ENCODE results near the gene APBB2. TPM values are rescaled to one million over a fixed set of nuclear protein-coding genes. Genes with fewer than 3 reads are reported as not detected.
"Not testable (repeated sequence)": the region's sequence is repeated elsewhere in the genome, so short reads cannot be mapped to it uniquely, and the experiment has no call there.

Gene APBB2
- total RNA-seq, 3 donors from 2014 or later: 1.1 to 2.2 (median 1.2) TPM

DNA sequence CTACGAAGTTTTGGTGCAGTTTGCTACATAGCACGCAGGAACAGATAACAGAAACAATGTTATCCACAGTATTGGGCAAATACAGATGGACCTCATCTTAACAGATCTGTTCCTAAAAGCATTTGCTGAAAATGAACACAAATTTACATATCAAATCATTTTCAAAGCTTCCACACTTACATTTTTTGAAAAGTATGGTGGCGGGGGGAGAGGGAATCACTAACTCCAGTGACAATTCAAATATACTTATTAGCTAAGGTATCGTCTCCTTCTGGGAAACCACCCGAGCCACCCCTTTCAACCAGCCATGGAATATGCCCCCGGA, 289.6 kb downstream of the APBB2 start:
- Mint-ChIP-seq H3K4me1 (ENCODE audit: low read depth) (peaks cover 12% of the 10 kb centered on the region), H3K9me3 (peaks cover 5% of the 10 kb centered on the region), H3K27me3 (ENCODE audit: low read depth) (peaks cover 25% of the 10 kb centered on the region), H3K4me3 (no peak overlapping the region), H3K36me3 (ENCODE audit: insufficient read depth) (no peaks in the 10 kb centered on the region)
- ATAC-seq (no peak), DNase-seq (no peak)

DNA sequence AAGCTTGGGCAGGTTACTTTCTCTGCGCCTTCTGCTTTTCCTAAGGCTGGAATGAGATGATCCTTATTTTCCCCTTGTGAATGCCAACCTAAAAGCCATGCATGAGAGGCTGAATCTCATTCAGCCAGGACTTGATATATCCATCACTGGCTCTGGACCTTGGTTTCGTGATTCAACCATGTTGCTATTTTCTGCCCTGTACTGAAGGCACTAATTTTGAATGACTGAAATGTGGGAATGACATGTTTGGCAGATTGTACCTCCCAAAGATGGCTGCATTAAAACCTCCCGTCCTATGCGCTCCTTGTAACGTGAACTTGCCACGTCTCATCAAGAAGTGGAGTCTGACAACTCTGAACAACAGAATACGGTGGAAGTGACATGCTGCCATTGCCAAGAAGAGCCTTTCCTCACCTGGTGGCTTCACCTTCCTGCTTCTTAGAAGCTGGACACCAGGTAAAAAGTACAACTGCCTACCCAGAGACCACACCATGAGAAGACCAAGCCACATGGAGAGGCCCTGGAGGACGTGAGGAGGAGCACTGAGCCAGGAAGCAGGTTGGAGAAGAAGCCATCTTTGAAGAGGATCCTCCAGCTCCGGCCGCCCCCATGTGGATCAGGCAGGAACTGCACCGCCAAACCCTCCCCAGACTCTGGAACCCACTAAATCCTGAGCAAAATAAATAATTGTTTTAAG, 290.1 kb downstream of the APBB2 start:
- Mint-ChIP-seq H3K36me3 (ENCODE audit: insufficient read depth) (no peaks in the 10 kb centered on the region), H3K27me3 (ENCODE audit: low read depth) (peaks cover 25% of the 10 kb centered on the region), H3K4me3 (no peak overlapping the region), H3K9me3 (peaks cover 5% of the 10 kb centered on the region), H3K4me1 (ENCODE audit: low read depth) (peaks cover 12% of the 10 kb centered on the region)
- peak; percentile 58 for DNase-seq
- ATAC-seq: peak; percentile 71 to 85

DNA sequence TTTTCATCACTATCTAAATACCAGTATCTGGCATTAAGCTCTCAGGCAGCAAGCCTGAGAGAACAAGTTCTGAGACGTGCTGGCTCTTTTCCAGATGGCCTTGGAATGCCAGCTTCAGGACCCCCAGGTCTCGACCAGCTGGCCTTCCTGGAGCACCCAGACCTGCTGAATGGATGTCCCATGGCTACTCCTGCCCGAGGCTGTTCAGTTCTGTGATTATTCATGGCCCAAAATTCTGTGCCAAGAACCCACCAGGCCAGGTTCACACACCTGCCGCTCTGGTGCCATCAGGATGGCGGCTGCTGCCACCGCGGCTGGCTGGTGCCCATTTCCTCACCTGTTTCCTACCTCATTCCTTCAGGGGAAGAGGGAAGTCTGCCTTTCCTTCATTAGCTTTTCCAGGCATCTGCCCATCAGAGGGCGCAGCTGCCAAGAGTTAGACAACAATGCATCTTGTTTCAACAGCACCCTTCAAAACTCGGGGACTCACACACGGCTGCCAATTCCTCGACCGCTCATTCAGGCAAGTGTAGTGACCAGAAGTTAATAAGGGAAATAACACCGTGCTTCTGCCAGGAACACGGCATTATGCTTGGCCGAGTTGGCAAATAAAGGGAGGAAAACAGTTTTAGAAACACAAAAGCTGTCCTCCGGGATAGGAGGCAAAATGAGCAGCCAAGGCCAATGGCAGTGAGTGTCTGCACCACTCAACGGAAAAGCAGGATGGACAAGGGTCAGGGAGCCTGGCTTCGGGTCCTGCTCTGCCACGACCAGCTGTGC, 290.8 kb downstream of the APBB2 start:
- Mint-ChIP-seq H3K36me3 (ENCODE audit: insufficient read depth) (no peaks in the 10 kb centered on the region), H3K27me3 (ENCODE audit: low read depth) (peaks cover 25% of the 10 kb centered on the region), H3K4me3 (no peak overlapping the region), H3K9me3 (peaks cover 5% of the 10 kb centered on the region), H3K4me1 (ENCODE audit: low read depth) (peaks cover 12% of the 10 kb centered on the region)
- no peak for ATAC-seq
- DNase-seq: no peak

DNA sequence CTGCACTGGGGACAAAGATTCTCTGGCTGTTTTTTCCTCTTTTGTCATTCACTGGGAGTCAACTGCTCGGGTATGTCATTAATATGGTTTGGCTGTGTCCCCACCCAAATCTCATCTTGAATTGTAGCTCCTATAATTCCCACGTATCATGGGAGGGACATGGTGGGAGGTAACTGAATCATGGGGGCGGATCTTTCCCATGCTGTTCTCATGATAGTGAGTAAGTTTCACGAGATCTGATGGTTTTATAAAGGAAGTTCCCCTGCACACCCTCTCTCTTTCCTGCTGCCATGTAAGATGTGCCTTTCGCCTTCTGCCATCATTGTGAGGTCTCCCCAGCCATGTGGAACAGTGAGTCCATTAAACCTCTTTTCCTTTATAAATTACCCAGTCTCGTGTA, 294.4 kb downstream of the APBB2 start:
- not testable (repeated sequence) for DNase-seq; H3K4me3 Mint-ChIP-seq; H3K9me3 Mint-ChIP-seq; H3K36me3 Mint-ChIP-seq (ENCODE audit: insufficient read depth); ATAC-seq; H3K27me3 Mint-ChIP-seq (ENCODE audit: low read depth)
- peaks cover 18% of the 10 kb centered on the region for H3K4me1 Mint-ChIP-seq (ENCODE audit: low read depth)

DNA sequence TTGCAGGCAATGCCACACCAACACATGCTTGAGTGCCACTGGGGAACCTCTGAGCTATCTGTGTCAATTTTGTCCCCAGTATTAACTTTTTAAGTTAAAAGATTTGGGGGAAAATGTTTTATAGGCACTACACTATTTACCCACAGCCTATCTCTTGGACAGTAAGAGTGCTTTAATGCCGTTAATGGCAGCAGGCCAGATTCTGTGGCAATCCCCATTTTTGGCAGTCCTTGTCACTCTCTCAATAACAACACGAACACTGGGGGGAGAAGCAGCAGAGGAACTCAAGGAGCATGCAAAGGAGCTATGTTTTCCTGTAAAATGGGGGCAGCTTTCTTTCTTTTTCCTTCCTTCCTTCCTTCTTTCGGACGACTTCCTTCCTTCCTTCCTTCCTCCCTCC, 296.0 kb downstream of the APBB2 start:
- Mint-ChIP-seq H3K4me3 (no peak overlapping the region), H3K4me1 (ENCODE audit: low read depth) (peaks cover 14% of the 10 kb centered on the region)
- no peak for ATAC-seq

DNA sequence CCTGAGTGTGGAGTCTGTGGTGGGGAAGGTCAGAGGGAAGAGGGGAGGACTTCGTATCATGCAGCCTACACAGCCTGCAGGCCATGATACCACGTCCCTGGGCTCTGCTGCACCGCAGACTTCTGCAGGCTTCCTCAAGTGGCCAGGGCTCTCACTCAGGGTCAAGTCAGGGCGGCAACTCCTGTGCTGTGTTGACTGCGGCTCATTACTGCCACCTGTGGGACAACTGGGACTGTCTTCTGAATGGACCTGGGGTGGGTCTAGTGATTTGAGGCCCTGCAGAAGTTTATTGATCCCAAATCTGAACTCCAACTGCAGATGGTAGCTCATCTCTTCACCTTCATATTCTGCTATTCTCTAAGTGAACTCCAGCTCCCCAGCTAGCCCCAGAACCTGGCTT, 297.5 kb downstream of the APBB2 start:
- no peaks in the 10 kb centered on the region for H3K36me3 Mint-ChIP-seq (ENCODE audit: insufficient read depth)
- ATAC-seq: peak; percentile 61
- H3K4me3 Mint-ChIP-seq: no peak overlapping the region
- peaks cover 3% of the 10 kb centered on the region for H3K27me3 Mint-ChIP-seq (ENCODE audit: low read depth)
- peak; percentile 17 for DNase-seq
- peaks cover 5% of the 10 kb centered on the region for H3K9me3 Mint-ChIP-seq
- peaks cover 14% of the 10 kb centered on the region for H3K4me1 Mint-ChIP-seq (ENCODE audit: low read depth)

More for the DNA sequence above, 296.0 kb downstream of the APBB2 start:
- no peak for DNase-seq
- peaks cover 5% of the 10 kb centered on the region for H3K9me3 Mint-ChIP-seq
- H3K36me3 Mint-ChIP-seq (ENCODE audit: insufficient read depth): no peaks in the 10 kb centered on the region
- no peaks in the 10 kb centered on the region for H3K27me3 Mint-ChIP-seq (ENCODE audit: low read depth)

DNA sequence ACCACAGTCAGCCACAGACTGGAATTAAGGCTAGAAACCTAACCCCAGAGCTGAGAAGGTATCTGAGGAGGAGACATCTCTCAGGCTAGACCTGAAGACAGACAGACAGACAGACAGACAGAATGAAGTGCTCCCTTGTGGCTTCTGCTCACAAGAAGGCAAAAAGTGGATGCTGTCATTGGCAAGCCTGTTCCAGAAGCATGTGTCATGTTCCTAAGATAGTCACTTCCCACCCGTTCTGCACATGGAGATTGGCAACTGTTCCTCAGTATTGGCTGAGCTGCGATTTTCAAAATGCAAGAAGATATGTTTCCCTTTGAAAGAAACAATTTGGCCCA, 298.2 kb downstream of the APBB2 start:
- ATAC-seq (no peak), DNase-seq (no peak)
- H3K4me3 Mint-ChIP-seq: no peak overlapping the region
- peaks cover 5% of the 10 kb centered on the region for H3K9me3 Mint-ChIP-seq
- H3K4me1 Mint-ChIP-seq (ENCODE audit: low read depth): peaks cover 14% of the 10 kb centered on the region
- no peaks in the 10 kb centered on the region for H3K36me3 Mint-ChIP-seq (ENCODE audit: insufficient read depth)
- peaks cover 3% of the 10 kb centered on the region for H3K27me3 Mint-ChIP-seq (ENCODE audit: low read depth)

DNA sequence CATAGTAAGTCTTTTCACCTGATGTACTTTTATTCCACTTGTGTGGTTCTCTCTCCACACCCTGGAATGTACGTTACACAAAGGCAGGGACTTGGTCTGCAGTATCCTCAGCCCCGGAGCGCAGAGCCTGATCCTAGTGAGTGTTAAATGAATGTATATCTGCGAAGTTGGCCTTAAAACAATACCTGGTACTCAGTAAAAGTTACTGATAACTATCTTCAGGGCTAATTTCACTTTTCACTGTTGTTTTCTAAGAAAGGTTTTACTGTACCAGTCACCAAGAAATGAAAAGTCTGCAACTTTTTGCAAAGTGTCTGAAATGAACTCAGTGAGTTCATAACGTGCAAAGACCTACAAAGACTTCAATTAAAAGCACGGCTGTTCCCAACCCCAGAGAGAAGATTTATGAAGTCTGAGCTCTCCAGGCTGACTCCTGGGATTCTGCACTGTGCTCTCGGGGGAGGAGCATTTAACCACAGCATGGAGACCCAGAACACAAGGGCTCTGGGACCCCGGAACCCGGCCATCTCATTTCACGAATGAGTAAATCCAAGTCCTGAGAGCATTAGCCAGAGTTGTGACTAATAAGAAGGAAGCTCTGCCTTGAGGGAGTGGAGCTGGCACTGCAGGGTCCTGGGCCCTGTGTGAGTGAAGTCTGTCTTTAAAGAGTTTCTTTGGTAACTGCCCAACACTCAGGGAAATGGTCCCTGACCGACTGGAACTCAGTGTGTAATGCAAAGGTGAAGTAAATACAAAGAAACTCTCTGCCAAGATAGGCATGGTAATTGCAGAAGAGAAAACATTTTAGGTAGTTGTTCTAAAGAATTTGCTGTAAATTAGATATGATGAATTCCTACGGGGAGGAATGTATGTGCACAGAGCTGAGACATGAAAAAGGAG, 298.8 kb downstream of the APBB2 start:
- DNase-seq: no peak
- Mint-ChIP-seq H3K4me1 (ENCODE audit: low read depth) (peaks cover 17% of the 10 kb centered on the region), H3K4me3 (no peak overlapping the region), H3K27me3 (ENCODE audit: low read depth) (peaks cover 3% of the 10 kb centered on the region), H3K9me3 (peaks cover 5% of the 10 kb centered on the region), H3K36me3 (ENCODE audit: insufficient read depth) (no peaks in the 10 kb centered on the region)
- peak; percentile 57 to 62 for ATAC-seq

DNA sequence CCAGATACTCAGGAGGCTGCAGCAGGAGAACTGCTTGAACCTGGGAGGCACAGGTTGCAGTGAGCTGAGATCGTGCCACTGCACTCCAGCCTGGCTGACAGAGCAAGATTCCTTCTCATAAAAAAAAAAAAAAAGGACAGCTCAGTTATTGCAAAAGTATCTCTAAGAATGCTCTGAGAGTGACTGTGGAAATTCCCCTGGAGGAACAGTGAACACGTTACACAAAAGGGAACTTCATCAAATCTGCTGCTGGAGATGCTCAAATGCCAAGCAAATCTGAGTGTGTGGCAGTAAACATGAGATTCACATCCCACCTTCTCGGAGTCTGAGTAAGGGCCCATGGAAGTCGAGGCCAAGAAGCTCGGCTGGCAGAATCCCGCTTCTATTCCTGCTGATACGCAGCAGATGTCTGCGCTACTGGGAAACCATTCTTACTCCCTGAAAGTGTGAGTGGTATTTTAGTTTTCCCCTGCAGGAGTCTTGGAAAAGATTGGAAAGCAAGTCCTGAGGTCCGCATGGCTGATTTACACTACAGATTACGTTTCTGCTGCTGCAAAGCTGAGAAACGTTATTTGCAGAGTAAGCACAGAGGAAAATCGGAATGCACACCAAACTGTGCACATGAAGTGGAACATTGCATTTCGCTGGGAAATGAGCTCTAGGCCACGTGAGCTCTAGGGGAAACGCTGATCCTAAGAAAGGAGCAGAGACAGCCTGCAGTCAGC, 301.7 kb downstream of the APBB2 start:
- Mint-ChIP-seq H3K4me1 (ENCODE audit: low read depth) (peaks cover 40% of the 10 kb centered on the region), H3K36me3 (ENCODE audit: insufficient read depth) (no peaks in the 10 kb centered on the region), H3K9me3 (no peaks in the 10 kb centered on the region), H3K4me3 (no peak overlapping the region), H3K27me3 (ENCODE audit: low read depth) (peaks cover 3% of the 10 kb centered on the region)
- no peak for ATAC-seq
- DNase-seq: no peak

DNA sequence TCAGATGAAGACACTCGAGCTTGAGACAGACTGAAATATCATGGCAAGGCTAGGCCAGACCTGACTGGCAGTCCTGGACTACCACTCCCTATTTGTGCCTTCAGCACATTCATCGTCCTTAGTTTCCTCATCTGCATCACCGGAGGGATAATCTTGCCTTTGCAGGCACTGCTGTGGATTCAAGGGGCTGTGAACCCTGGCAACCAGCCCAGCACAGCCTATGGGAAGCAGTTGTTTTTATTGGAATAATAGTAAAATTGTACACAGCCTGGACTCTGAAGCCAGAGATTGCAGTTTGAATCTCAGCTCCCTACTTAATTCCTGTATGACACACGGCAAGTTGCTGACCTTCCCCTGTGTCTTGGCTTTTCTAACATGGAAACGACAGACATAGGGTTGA, 303.6 kb downstream of the APBB2 start:
- Mint-ChIP-seq H3K36me3 (ENCODE audit: insufficient read depth) (no peaks in the 10 kb centered on the region), H3K9me3 (no peaks in the 10 kb centered on the region), H3K4me1 (ENCODE audit: low read depth) (peaks cover 39% of the 10 kb centered on the region), H3K27me3 (ENCODE audit: low read depth) (peaks cover 3% of the 10 kb centered on the region), H3K4me3 (no peak overlapping the region)
- ATAC-seq (no peak), DNase-seq (no peak)

DNA sequence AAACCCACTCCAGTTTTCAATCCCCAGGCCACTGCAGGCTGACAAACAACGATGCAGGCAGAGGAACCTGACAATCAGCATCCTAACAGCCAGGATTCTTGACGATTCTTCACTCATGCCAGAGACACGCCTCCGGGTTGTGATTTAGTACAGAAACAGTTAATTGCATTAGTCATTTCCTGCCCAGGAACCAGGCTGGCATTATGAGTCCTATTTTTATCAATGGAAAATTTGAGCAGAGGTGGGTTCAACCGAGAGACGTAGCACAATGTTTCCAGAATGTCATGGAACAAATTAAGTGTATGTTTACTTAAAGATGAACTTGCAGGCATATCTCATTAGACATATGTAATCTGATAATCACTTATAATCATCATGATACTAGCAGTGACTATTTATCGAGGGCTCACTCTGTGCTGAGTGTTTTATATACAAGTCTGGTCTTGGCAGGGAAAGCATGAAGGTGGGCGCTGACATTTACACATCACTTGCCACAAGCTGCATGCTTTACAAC, 304.9 kb downstream of the APBB2 start:
- Mint-ChIP-seq H3K4me3 (peak overlapping the region; percentile 0), H3K27me3 (ENCODE audit: low read depth) (peaks cover 3% of the 10 kb centered on the region), H3K4me1 (ENCODE audit: low read depth) (peaks cover 32% of the 10 kb centered on the region), H3K9me3 (no peaks in the 10 kb centered on the region), H3K36me3 (ENCODE audit: insufficient read depth) (no peaks in the 10 kb centered on the region)
- DNase-seq: peak; percentile 9
- ATAC-seq: peak; percentile 80 to 84

DNA sequence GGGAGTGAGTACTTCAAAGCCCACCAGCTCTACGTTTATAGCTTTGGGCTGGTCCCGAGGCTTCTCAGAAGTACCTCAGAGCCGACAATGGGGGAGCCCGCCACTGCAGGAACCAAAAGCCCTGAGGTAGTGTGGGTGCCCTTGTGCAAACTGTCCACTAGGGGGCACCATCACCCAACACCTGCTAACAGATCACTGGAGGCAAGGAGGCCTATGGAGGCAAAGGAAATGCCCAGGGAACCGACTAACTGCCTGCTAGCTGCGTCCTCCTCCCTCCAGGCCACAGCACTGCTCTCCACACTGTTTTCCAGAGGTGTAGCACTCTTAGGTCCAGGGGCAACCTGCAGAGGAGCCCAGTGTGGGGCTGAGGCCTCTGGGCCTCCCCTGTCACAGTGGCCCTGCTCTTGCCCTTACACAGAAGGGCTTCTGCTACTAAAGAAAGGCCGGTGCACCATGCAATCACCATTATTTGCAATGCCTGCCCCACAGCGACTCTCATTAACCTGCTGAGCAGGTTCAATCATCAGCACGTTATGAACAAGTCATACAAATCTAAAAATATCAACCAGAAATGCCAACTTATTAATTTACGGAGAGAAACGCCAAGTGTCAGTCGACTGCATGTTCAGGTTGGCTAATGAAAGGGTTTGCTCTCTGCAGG, 305.5 kb downstream of the APBB2 start:
- Mint-ChIP-seq H3K27me3 (ENCODE audit: low read depth) (peaks cover 3% of the 10 kb centered on the region), H3K4me3 (peak overlapping the region; percentile 0), H3K36me3 (ENCODE audit: insufficient read depth) (no peaks in the 10 kb centered on the region), H3K4me1 (ENCODE audit: low read depth) (peaks cover 32% of the 10 kb centered on the region), H3K9me3 (no peaks in the 10 kb centered on the region)
- DNase-seq (peak; percentile 60), ATAC-seq (peak; percentile 65 to 66)

DNA sequence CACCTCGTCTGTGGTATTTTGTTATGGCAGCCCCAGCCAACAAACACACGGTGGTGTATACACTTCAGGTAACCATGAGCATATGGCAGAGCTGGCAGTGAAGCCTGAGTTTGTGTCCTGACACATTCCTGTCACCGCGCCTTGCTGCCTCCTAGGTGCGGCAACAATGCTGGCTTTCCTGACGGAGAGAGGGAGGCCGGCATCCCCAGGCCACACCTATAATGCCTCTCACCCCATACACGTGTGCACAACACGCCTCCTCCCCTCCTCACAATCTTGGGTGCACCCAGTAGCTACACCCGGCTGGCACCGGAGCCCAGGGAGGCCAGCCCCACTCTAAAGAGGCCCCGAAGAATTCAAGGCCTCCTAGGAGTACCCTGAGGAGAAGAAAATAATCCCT, 306.0 kb downstream of the APBB2 start:
- no peaks in the 10 kb centered on the region for H3K36me3 Mint-ChIP-seq (ENCODE audit: insufficient read depth)
- H3K4me1 Mint-ChIP-seq (ENCODE audit: low read depth): peaks cover 32% of the 10 kb centered on the region
- no peak for DNase-seq
- no peak overlapping the region for H3K4me3 Mint-ChIP-seq
- H3K27me3 Mint-ChIP-seq (ENCODE audit: low read depth): peaks cover 3% of the 10 kb centered on the region
- H3K9me3 Mint-ChIP-seq: no peaks in the 10 kb centered on the region
- ATAC-seq: no peak
